ENCODE data around the gene CACNA1C.

Gene CACNA1C

DNA sequence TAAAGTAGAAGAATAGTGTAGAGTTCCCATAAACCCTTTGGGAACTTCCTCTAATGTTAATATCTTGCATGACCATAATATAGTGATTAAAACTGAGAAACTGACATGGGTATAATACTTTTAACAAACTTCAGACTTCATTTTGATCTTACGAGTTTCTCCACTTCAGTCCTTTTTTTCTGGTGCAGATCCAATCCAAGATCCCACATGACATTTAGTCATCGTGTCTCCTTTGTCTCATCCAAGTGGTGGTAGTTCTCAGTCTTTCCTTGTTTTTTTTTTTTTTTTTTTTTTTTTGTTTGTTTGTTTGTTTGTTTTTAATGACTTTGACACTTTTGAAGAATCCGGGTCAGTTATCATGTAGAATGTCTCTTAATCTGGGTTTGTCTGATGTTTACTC is 179.2 kb downstream of the CACNA1C start:
- TF ChIP-seq CTCF (IDR thresholded peaks at IDR 0.05; ENCODE audit: low read depth, low read length) = no peak
- Histone ChIP-seq H3K27me3 (ENCODE audit: insufficient read depth, low read depth, severe bottlenecking) (no peaks in the 10 kb centered on the region), H3K36me3 (no peaks in the 10 kb centered on the region), H3K4me3 (ENCODE audit: low read depth, low read length) (no peak overlapping the region), H3K27ac (no peak overlapping the region), H3K9me3 (ENCODE audit: severe bottlenecking) (no peaks in the 10 kb centered on the region)
- no peak for DNase-seq

GRCh38 chr12:2233034-2233433 is 180.2 kb downstream of the CACNA1C start:
- H3K4me3 ChIP-seq (ENCODE audit: low read depth, low read length) = no peak overlapping the region
- no peaks in the 10 kb centered on the region for H3K27me3 ChIP-seq (ENCODE audit: insufficient read depth, low read depth, severe bottlenecking)
- no peak overlapping the region for H3K27ac ChIP-seq
- no peaks in the 10 kb centered on the region for H3K36me3 ChIP-seq
- TF ChIP-seq CTCF (IDR thresholded peaks at IDR 0.05; ENCODE audit: low read depth, low read length) = no peak
- DNase-seq = no peak
- H3K9me3 ChIP-seq (ENCODE audit: severe bottlenecking) = no peaks in the 10 kb centered on the region

DNA sequence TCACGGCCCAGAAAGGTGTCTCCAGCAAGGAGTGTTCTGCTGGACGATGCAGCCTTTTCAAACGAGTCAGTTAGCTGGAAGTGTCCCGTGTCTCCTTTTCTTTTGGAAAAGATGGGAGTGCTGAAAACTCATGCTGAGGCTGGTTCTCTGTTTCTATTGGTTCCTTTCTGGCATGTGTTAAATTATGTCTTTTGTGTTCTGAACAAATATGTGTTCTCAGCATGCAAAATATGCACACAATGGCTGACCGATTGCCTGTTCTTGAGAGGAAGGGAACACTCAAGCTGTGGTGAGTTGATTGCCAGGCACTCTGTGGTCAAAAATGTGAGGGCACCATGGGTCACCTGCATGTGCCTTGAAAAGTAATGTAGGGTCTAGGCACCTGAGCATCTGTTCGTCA is 181.3 kb downstream of the CACNA1C start:
- Histone ChIP-seq H3K4me3 (ENCODE audit: low read depth, low read length) (no peak overlapping the region), H3K36me3 (no peaks in the 10 kb centered on the region), H3K9me3 (ENCODE audit: severe bottlenecking) (no peaks in the 10 kb centered on the region), H3K27me3 (ENCODE audit: insufficient read depth, low read depth, severe bottlenecking) (no peaks in the 10 kb centered on the region), H3K27ac (no peak overlapping the region)
- DNase-seq = no peak
- no peak for TF ChIP-seq CTCF (IDR thresholded peaks at IDR 0.05; ENCODE audit: low read depth, low read length)

GRCh38 chr12:2234646-2235350 is 182.0 kb downstream of the CACNA1C start:
- H3K27me3 ChIP-seq (ENCODE audit: insufficient read depth, low read depth, severe bottlenecking) = no peaks in the 10 kb centered on the region
- TF ChIP-seq CTCF (IDR thresholded peaks at IDR 0.05; ENCODE audit: low read depth, low read length) = no peak
- H3K9me3 ChIP-seq (ENCODE audit: severe bottlenecking) = no peaks in the 10 kb centered on the region

DNA sequence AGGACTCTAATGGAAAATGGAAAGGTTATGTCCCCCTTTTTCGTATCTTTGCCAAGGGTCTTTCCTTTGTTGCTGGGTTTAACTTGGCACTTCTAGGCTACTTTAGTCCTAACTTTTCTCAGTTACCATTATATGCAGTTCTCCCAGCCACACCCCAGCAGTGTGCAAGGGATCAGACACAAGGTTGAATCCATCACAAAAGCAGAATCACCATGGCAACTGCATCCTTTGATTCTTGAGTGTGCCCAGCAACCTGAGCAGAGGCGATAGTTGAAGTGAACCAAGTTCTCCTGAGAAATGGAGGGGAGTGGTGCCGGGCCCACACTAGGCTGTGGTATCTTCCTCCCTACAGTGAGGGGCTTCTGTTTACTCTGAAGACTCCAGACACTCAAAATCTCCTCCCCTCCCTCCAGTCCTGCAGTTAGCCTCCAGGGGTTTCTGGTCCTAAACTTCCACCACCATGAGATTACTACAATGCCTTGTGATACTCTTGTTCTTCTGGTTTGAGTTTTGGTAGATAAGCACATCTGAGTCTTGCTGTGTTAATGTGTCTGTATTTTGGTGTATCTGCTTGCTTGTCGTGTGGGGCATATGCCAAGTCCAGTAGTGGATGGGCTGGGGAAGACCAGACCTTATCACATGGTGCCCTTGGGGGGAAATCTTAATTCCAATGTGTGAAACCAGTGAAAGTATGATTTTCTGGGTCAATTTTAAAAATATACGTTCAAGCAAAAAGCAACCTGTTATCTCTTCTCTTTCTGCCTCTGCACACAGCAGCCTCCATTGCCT is 183.9 kb downstream of the CACNA1C start:
- H3K9me3 ChIP-seq (ENCODE audit: severe bottlenecking) = no peaks in the 10 kb centered on the region
- no peaks in the 10 kb centered on the region for H3K27me3 ChIP-seq (ENCODE audit: insufficient read depth, low read depth, severe bottlenecking)
- H3K36me3 ChIP-seq = no peaks in the 10 kb centered on the region
- H3K27ac ChIP-seq = no peak overlapping the region
- DNase-seq = no peak
- H3K4me3 ChIP-seq (ENCODE audit: low read depth, low read length) = no peak overlapping the region
- TF ChIP-seq CTCF (IDR thresholded peaks at IDR 0.05; ENCODE audit: low read depth, low read length) = no peak

More at GRCh38 chr12:2234646-2235350, 182.0 kb downstream of the CACNA1C start:
- Histone ChIP-seq H3K27ac (no peak overlapping the region), H3K36me3 (no peaks in the 10 kb centered on the region), H3K4me3 (ENCODE audit: low read depth, low read length) (no peak overlapping the region)
- DNase-seq = no peak
